NB4 (cell line): ENCODE results near the gene MEF2B.

Experiments
- CTCF ChIP-seq: IDR thresholded peaks from one replicate; pipeline ENCODE4 v1.5.1; 2012; ENCODE audit warnings: low read depth, low read length
- MYC ChIP-seq: IDR thresholded peaks from 2 replicates; pipeline ENCODE4 v1.6.1; 2011; ENCODE audit warnings: low read depth, low read length
- POLR2A ChIP-seq: IDR thresholded peaks from 2 replicates; pipeline ENCODE4 v1.6.1; 2011; ENCODE audit warnings: mild to moderate bottlenecking; ENCODE audit not compliant: insufficient read length; ENCODE audit errors: extremely low read depth

GRCh38 chr19:19217099-19217498, 47.0 kb upstream of the MEF2B start:
- TF ChIP-seq CTCF (no peak), POLR2A (no peak), MYC (no peak)
